Colonic mucosa (tissue), 4 donors: ENCODE data around the gene TARBP2. TPM values are rescaled to one million over a fixed set of nuclear protein-coding genes. Genes with fewer than 3 reads are reported as not detected.
A peak's percentile ranks its signal among the peaks of the same experiment; 100 is the strongest.
"Not testable (repeated sequence)": the region's sequence is repeated elsewhere in the genome, so short reads cannot be mapped to it uniquely, and the experiment has no call there.

Source experiments
- DNase-seq: peaks from one replicate; pipeline ENCODE4 v3.0.0-alpha.2; 2020
- H3K27ac ChIP-seq: fragments of 200-600 bp; one replicate; pipeline ENCODE4 v1.8.0; 2021
- H3K27me3 ChIP-seq: fragments of 200-600 bp; one replicate; pipeline ENCODE4 v1.8.0; 2021
- H3K36me3 ChIP-seq: fragments of 200-600 bp; one replicate; pipeline ENCODE4 v1.8.0; 2021
- H3K4me1 ChIP-seq: fragments of 200-600 bp; one replicate; pipeline ENCODE4 v1.8.0; 2021; ENCODE audit warnings: mild to moderate bottlenecking
- H3K4me3 ChIP-seq: fragments of 200-600 bp; one replicate; pipeline ENCODE4 v1.8.0; 2021
- H3K9ac ChIP-seq, 2 donors: one replicate each; pipeline ENCODE4 v1.7.0; 2013; ENCODE audit warnings: control low read depth in 2 of 2, low read depth in 2 of 2, low read length in 2 of 2
- H3K9me3 ChIP-seq: fragments of 200-600 bp; one replicate; pipeline ENCODE4 v1.8.0; 2021
- CTCF ChIP-seq: fragments of 200-600 bp; IDR thresholded peaks from one replicate; pipeline ENCODE4 v1.8.0; 2022; ENCODE audit warnings: antibody characterized with exemption, mild to moderate bottlenecking
- intact Hi-C: fragments of 100-400 bp; cut with DNase I; formaldehyde crosslinking; loops from one replicate; pipeline ENCODE4 v1.14.1; 2022
- total RNA-seq, 2 donors: library from RNA; stranded (reverse); fragmentation: NEBNext Ultra II Directional in 1 of 2; extraction: Animal tissue kit (Norgen Biotek cat#: 25700) in 1 of 2; gene quantifications; one replicate each; pipeline ENCODE4 v1.2.1, GENCODE V29; 2021
- donor health status: healthy.
- donor health status: DM: no; HTN: no; CAD: no.
- donor health status: DM: no; HTN: no; CAD: no.

The TARBP2 gene
- total RNA-seq, 2 donors from 2014 or later: 20.7 to 36.9 TPM

GRCh38 chr12:53533471-53533870 is 32.4 kb downstream of the TARBP2 start:
- intact Hi-C loops: no loop called here
- H3K36me3 ChIP-seq: peaks cover 20% of the 10 kb centered on the region
- no peaks in the 10 kb centered on the region for H3K27me3 ChIP-seq
- DNase-seq: no peak
- no peaks in the 10 kb centered on the region for H3K4me1 ChIP-seq
- no peak overlapping the region for H3K4me3 ChIP-seq
- H3K9me3 ChIP-seq: no peaks in the 10 kb centered on the region
- TF ChIP-seq CTCF: no peak
- no peak overlapping the region for H3K9ac ChIP-seq
- no peak overlapping the region for H3K27ac ChIP-seq

- Histone ChIP-seq H3K27me3 (no peaks in the 10 kb centered on the region), H3K36me3 (peaks cover 22% of the 10 kb centered on the region), H3K9ac (no peak overlapping the region), H3K27ac (no peak overlapping the region), H3K4me3 (no peak overlapping the region), H3K4me1 (no peaks in the 10 kb centered on the region), H3K9me3 (no peaks in the 10 kb centered on the region)
- no peak for DNase-seq
- intact Hi-C loops: no loop called here
- TF ChIP-seq CTCF: no peak
Measured at GRCh38 chr12:53536962-53537361, 35.9 kb downstream of the TARBP2 start.

- no peak for TF ChIP-seq CTCF
- Histone ChIP-seq H3K9ac (peak overlapping the region in 1 of 2 donors; percentile 1), H3K4me3 (no peak overlapping the region), H3K9me3 (no peaks in the 10 kb centered on the region), H3K36me3 (peaks cover 16% of the 10 kb centered on the region), H3K27me3 (no peaks in the 10 kb centered on the region), H3K27ac (peak overlapping the region; percentile 64), H3K4me1 (no peaks in the 10 kb centered on the region)
- DNase-seq: peak; percentile 70
- intact Hi-C loops: no loop called here
Measured at GRCh38 chr12:53538209-53538689, 37.2 kb downstream of the TARBP2 start.

- no peak for TF ChIP-seq CTCF
- no peak overlapping the region for H3K4me3 ChIP-seq
- H3K27ac ChIP-seq: peak overlapping the region; percentile 64
- no peaks in the 10 kb centered on the region for H3K9me3 ChIP-seq
- H3K27me3 ChIP-seq: no peaks in the 10 kb centered on the region
- intact Hi-C loops: no loop called here
- H3K9ac ChIP-seq: no peak overlapping the region
- H3K4me1 ChIP-seq: no peaks in the 10 kb centered on the region
- no peak for DNase-seq
- peaks cover 12% of the 10 kb centered on the region for H3K36me3 ChIP-seq
Measured at GRCh38 chr12:53539526-53539925, 38.4 kb downstream of the TARBP2 start.

- DNase-seq: peak; percentile 54
- H3K4me3 ChIP-seq: no peak overlapping the region
- intact Hi-C loops: loop anchor here (2.0 kb wide), 1 partner anchor 133 kb away; the partner anchor contains the start of gene ATP5MC2
- H3K9ac ChIP-seq: no peak overlapping the region
- H3K36me3 ChIP-seq: peaks cover 9% of the 10 kb centered on the region
- no peaks in the 10 kb centered on the region for H3K27me3 ChIP-seq
- H3K4me1 ChIP-seq: no peaks in the 10 kb centered on the region
- no peaks in the 10 kb centered on the region for H3K9me3 ChIP-seq
- no peak overlapping the region for H3K27ac ChIP-seq
- TF ChIP-seq CTCF: peak; percentile 76
Measured at GRCh38 chr12:53543539-53543938, 42.5 kb downstream of the TARBP2 start.

GRCh38 chr12:53548354-53548753 is 47.3 kb downstream of the TARBP2 start:
- H3K9ac ChIP-seq, intact Hi-C loops, DNase-seq, H3K4me3 ChIP-seq, H3K27me3 ChIP-seq, H3K27ac ChIP-seq, H3K9me3 ChIP-seq, H3K4me1 ChIP-seq: not testable (repeated sequence)
- H3K36me3 ChIP-seq: peaks cover 12% of the 10 kb centered on the region

GRCh38 chr12:53550131-53550530 is 49.0 kb downstream of the TARBP2 start:
- intact Hi-C loops, H3K9me3 ChIP-seq, DNase-seq, H3K4me1 ChIP-seq, H3K9ac ChIP-seq, H3K4me3 ChIP-seq, H3K27ac ChIP-seq, H3K27me3 ChIP-seq: not testable (repeated sequence)
- peaks cover 12% of the 10 kb centered on the region for H3K36me3 ChIP-seq
